ENCODE data around the gene HPF1.

GRCh38 chr4:169795585-169795984, 37.8 kb upstream of the HPF1 start:
- no peak for TF ChIP-seq CTCF (IDR thresholded peaks at IDR 0.05)
- no peak for TF ChIP-seq POLR2A (IDR thresholded peaks at IDR 0.05)
